HEK293 (cell line): Measurements from ENCODE around the gene CIROP.

Experiments
- CTCF ChIA-PET: fragments of 350-600 bp; formaldehyde crosslinking; extraction: SDS; loops from one replicate; lab custom pipeline; 2021; ENCODE audit warnings: antibody characterized with exemption; lab: Yijun Ruan, JAX
- POLR2A ChIA-PET: fragments of 300-600 bp; formaldehyde crosslinking; extraction: SDS; loops from one replicate; lab custom pipeline; 2020; ENCODE audit warnings: antibody characterized with exemption, inconsistent platforms; lab: Yijun Ruan, JAX
- H3K27ac ChIP-seq: fragments of 200-500 bp; sonication (Bioruptor generic); 2 replicates; pipeline ENCODE4 v1.5.1; 2014; ENCODE audit warnings: low read depth, low read length, control low read depth, inconsistent platforms; ENCODE audit errors: extremely low read depth
- H3K36me3 ChIP-seq, 2 experiments: fragments of 200-500 bp in 1 of 2; sonication (Bioruptor generic) in 1 of 2; 1 replicate in 1 of 2; 2 replicates in 1 of 2; pipeline ENCODE4 v1.5.1; 2014 to 2017; ENCODE audit warnings: inconsistent platforms in 2 of 2, low read length in 2 of 2; ENCODE audit not compliant: control insufficient read depth in 2 of 2, insufficient read depth in 1 of 2
- H3K4me1 ChIP-seq: fragments of 200-500 bp; sonication (Bioruptor generic); 2 replicates; pipeline ENCODE4 v1.5.1; 2014; ENCODE audit warnings: mild to moderate bottlenecking, low read length, inconsistent platforms; ENCODE audit not compliant: control insufficient read depth, insufficient read depth
- H3K4me3 ChIP-seq: 2 replicates; pipeline ENCODE4 v1.5.1; 2011; ENCODE audit warnings: low read depth, mild to moderate bottlenecking, control low read depth, low read length, moderate library complexity
- H3K9me3 ChIP-seq: fragments of 200-500 bp; sonication (Bioruptor generic); 2 replicates; pipeline ENCODE4 v1.5.1; 2014; ENCODE audit warnings: low read depth, low read length, inconsistent platforms; ENCODE audit not compliant: control insufficient read depth, insufficient read depth
- BCL11B ChIP-seq: fragments of 450-650 bp; formaldehyde crosslinking; IDR thresholded peaks from 2 replicates; pipeline ENCODE4 v1.5.1; 2016; ENCODE audit warnings: low read depth, missing biosample characterization, missing genetic modification characterization
- KLF17 ChIP-seq: fragments of 450-650 bp; formaldehyde crosslinking; IDR thresholded peaks from 2 replicates; pipeline ENCODE4 v1.5.1; 2016; ENCODE audit warnings: missing biosample characterization, missing genetic modification characterization
- PRDM6 ChIP-seq: fragments of 450-650 bp; formaldehyde crosslinking; IDR thresholded peaks from 2 replicates; pipeline ENCODE4 v1.5.1; 2017; ENCODE audit warnings: missing biosample characterization, missing genetic modification characterization
- REST ChIP-seq: fragments of 450-650 bp; formaldehyde crosslinking; IDR thresholded peaks from 2 replicates; pipeline ENCODE4 v1.5.1; 2016; ENCODE audit warnings: missing biosample characterization, missing genetic modification characterization
- ZBTB20 ChIP-seq: fragments of 450-650 bp; formaldehyde crosslinking; IDR thresholded peaks from 2 replicates; pipeline ENCODE4 v1.5.1; 2016; ENCODE audit warnings: missing biosample characterization, missing genetic modification characterization
- ZFP41 ChIP-seq: fragments of 450-650 bp; formaldehyde crosslinking; IDR thresholded peaks from 2 replicates; pipeline ENCODE4 v1.5.1; 2016; ENCODE audit warnings: missing biosample characterization, missing genetic modification characterization, borderline replicate concordance
- ZNF10 ChIP-seq: fragments of 450-650 bp; formaldehyde crosslinking; IDR thresholded peaks from 2 replicates; pipeline ENCODE4 v1.5.1; 2017; ENCODE audit warnings: missing biosample characterization, missing genetic modification characterization
- ZNF146 ChIP-seq: fragments of 450-650 bp; formaldehyde crosslinking; IDR thresholded peaks from 2 replicates; pipeline ENCODE4 v1.5.1; 2016; ENCODE audit warnings: missing biosample characterization, missing genetic modification characterization
- ZNF202 ChIP-seq: fragments of 450-650 bp; formaldehyde crosslinking; IDR thresholded peaks from 2 replicates; pipeline ENCODE4 v1.5.1; 2016; ENCODE audit warnings: missing biosample characterization, missing genetic modification characterization, borderline replicate concordance
- ZNF366 ChIP-seq: fragments of 450-650 bp; formaldehyde crosslinking; conservative IDR thresholded peaks from 2 replicates; pipeline ENCODE4 v1.5.1; 2016; ENCODE audit warnings: missing biosample characterization, missing genetic modification characterization
- ZNF449 ChIP-seq: fragments of 450-650 bp; formaldehyde crosslinking; IDR thresholded peaks from 2 replicates; pipeline ENCODE4 v1.5.1; 2017; ENCODE audit warnings: missing biosample characterization, mild to moderate bottlenecking, missing genetic modification characterization, moderate library complexity
- ZNF518A ChIP-seq: fragments of 450-650 bp; formaldehyde crosslinking; conservative IDR thresholded peaks from 2 replicates; pipeline ENCODE4 v1.5.1; 2016; ENCODE audit warnings: low read depth, missing biosample characterization, missing genetic modification characterization
- ZNF654 ChIP-seq: fragments of 450-650 bp; formaldehyde crosslinking; IDR thresholded peaks from 2 replicates; pipeline ENCODE4 v1.5.1; 2016; ENCODE audit warnings: low read depth, missing biosample characterization, missing genetic modification characterization
- ZNF664 ChIP-seq: fragments of 450-650 bp; formaldehyde crosslinking; IDR thresholded peaks from 2 replicates; pipeline ENCODE4 v1.5.1; 2016; ENCODE audit warnings: missing biosample characterization, missing genetic modification characterization
- ZNF747 ChIP-seq: fragments of 450-650 bp; formaldehyde crosslinking; IDR thresholded peaks from 2 replicates; pipeline ENCODE4 v1.5.1; 2016; ENCODE audit warnings: missing biosample characterization, missing genetic modification characterization
- ZNF776 ChIP-seq: fragments of 450-650 bp; formaldehyde crosslinking; IDR thresholded peaks from 2 replicates; pipeline ENCODE4 v1.5.0; 2017; ENCODE audit warnings: missing biosample characterization, missing genetic modification characterization, borderline replicate concordance
- ZNF785 ChIP-seq: fragments of 450-650 bp; formaldehyde crosslinking; IDR thresholded peaks from 2 replicates; pipeline ENCODE4 v1.5.1; 2016; ENCODE audit warnings: missing biosample characterization, missing genetic modification characterization

CIROP gene

GRCh38 chr14:23147676-23148075 lies 42.9 kb upstream of the CIROP start:
- Histone ChIP-seq H3K36me3 (peaks cover 0 to 2% of the 10 kb centered on the region in 2 experiments; a peak in 1 of 3 replicates), H3K27ac (no peak overlapping the region), H3K4me1 (no peaks in the 10 kb centered on the region), H3K9me3 (no peaks in the 10 kb centered on the region)
- CTCF ChIA-PET = interaction anchor here (2.6 kb wide), 1 partner anchor 39 kb away, joined by 8 read pairs; no protein-coding TSS in a partner anchor
- no peak for TF ChIP-seq ZFP41
- TF ChIP-seq ZNF449 (tag by site-specific recombination) = no peak
- TF ChIP-seq ZNF785 = no peak
- no peak for TF ChIP-seq ZNF202
- peak; percentile 58 for TF ChIP-seq PRDM6 (tag by site-specific recombination)
- TF ChIP-seq ZNF654 = no peak
- no peak for TF ChIP-seq ZNF10 (tag by site-specific recombination)
- no peak for TF ChIP-seq ZNF146 (tag by site-specific recombination)
- no peak for TF ChIP-seq KLF17
- peak; percentile 67; the same call in 1 of the 2 replicates for TF ChIP-seq ZBTB20
- TF ChIP-seq ZNF664 = no peak
- no peak for TF ChIP-seq BCL11B (tag by site-specific recombination)
- TF ChIP-seq ZNF776 (tag by site-specific recombination) = no peak
- no peak for TF ChIP-seq ZNF518A (tag by site-specific recombination)
- TF ChIP-seq, all 188 proteins: peak for 2
- POLR2A ChIA-PET = no interaction called here
- no peak overlapping the region for H3K4me3 ChIP-seq

- ChIA-PET POLR2A (no interaction called here), CTCF (interaction anchor here (1.5 to 2.7 kb wide), 3 partner anchors 25 to 78 kb away, joined by 5 to 20 read pairs (median 8); no protein-coding TSS in a partner anchor)
- TF ChIP-seq ZNF747 (no peak), REST (tag by site-specific recombination) (no peak), ZNF366 (tag by site-specific recombination) (peak; percentile 96)
- H3K9me3 ChIP-seq = no peaks in the 10 kb centered on the region
- no peak overlapping the region for H3K4me3 ChIP-seq
- H3K27ac ChIP-seq = no peak overlapping the region
- H3K36me3 ChIP-seq = peaks cover 0 to 3% of the 10 kb centered on the region in 2 experiments; a peak in 1 of 3 replicates
- 0 out of 2 replicates have a peak, but pooled peaks cover 2% of the 10 kb centered on the region for H3K4me1 ChIP-seq
Measured at GRCh38 chr14:23146980-23147379, 42.2 kb upstream of the CIROP start.
